GM12878 (cell line): Measurements from ENCODE around the gene ADAMTSL5.

Experiments
- RFX5 ChIP-seq: IDR thresholded peaks from 2 replicates; pipeline ENCODE4 v1.6.1; 2011; ENCODE audit warnings: low read depth, low read length, improper control_type of control experiment
- TF ChIP-seq, protein P1 (sequence below): fragments of 450-650 bp; IDR thresholded peaks from 2 replicates; pipeline ENCODE4 v1.6.1; 2016; ENCODE audit warnings: mild to moderate bottlenecking

GRCh38 chr19:1481224-1481892 is 31.5 kb downstream of the ADAMTSL5 start:
- TF ChIP-seq, protein P1, sequence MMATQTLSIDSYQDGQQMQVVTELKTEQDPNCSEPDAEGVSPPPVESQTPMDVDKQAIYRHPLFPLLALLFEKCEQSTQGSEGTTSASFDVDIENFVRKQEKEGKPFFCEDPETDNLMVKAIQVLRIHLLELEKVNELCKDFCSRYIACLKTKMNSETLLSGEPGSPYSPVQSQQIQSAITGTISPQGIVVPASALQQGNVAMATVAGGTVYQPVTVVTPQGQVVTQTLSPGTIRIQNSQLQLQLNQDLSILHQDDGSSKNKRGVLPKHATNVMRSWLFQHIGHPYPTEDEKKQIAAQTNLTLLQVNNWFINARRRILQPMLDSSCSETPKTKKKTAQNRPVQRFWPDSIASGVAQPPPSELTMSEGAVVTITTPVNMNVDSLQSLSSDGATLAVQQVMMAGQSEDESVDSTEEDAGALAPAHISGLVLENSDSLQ: no peak
- no peak for TF ChIP-seq RFX5
